Neural progenitor cell (in vitro differentiated cells): ENCODE results near the gene NAALAD2.

Source experiments
- EZH2 ChIP-seq: fragments of 200-600 bp; sonication (generic); IDR thresholded peaks from 2 replicates; pipeline ENCODE4 v1.6.1; 2017; ENCODE audit warnings: antibody characterized with exemption, mild to moderate bottlenecking, moderate library complexity
- EZH2phosphoT487 ChIP-seq: fragments of 200-600 bp; sonication (generic); IDR thresholded peaks from 2 replicates; pipeline ENCODE4 v1.6.1; 2017; ENCODE audit warnings: antibody characterized with exemption
- TF ChIP-seq, protein P1 (sequence below): fragments of 200-600 bp; sonication (generic); IDR thresholded peaks from 2 replicates; pipeline ENCODE4 v1.5.1; 2017; ENCODE audit warnings: antibody characterized with exemption, mild to moderate bottlenecking

GRCh38 chr11:90124371-90124770 lies 10.1 kb upstream of the NAALAD2 start:
- TF ChIP-seq EZH2phosphoT487: no peak
- TF ChIP-seq, protein P1, sequence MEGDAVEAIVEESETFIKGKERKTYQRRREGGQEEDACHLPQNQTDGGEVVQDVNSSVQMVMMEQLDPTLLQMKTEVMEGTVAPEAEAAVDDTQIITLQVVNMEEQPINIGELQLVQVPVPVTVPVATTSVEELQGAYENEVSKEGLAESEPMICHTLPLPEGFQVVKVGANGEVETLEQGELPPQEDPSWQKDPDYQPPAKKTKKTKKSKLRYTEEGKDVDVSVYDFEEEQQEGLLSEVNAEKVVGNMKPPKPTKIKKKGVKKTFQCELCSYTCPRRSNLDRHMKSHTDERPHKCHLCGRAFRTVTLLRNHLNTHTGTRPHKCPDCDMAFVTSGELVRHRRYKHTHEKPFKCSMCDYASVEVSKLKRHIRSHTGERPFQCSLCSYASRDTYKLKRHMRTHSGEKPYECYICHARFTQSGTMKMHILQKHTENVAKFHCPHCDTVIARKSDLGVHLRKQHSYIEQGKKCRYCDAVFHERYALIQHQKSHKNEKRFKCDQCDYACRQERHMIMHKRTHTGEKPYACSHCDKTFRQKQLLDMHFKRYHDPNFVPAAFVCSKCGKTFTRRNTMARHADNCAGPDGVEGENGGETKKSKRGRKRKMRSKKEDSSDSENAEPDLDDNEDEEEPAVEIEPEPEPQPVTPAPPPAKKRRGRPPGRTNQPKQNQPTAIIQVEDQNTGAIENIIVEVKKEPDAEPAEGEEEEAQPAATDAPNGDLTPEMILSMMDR: no peak
- no peak for TF ChIP-seq EZH2
